ENCODE results near the gene RGMB. TPM values are rescaled to one million over a fixed set of nuclear protein-coding genes. Genes with fewer than 3 reads are reported as not detected.

The RGMB gene
- total and polyA plus RNA-seq, 7 donors = 8.2 to 25.7 (median 14.1) TPM

DNA sequence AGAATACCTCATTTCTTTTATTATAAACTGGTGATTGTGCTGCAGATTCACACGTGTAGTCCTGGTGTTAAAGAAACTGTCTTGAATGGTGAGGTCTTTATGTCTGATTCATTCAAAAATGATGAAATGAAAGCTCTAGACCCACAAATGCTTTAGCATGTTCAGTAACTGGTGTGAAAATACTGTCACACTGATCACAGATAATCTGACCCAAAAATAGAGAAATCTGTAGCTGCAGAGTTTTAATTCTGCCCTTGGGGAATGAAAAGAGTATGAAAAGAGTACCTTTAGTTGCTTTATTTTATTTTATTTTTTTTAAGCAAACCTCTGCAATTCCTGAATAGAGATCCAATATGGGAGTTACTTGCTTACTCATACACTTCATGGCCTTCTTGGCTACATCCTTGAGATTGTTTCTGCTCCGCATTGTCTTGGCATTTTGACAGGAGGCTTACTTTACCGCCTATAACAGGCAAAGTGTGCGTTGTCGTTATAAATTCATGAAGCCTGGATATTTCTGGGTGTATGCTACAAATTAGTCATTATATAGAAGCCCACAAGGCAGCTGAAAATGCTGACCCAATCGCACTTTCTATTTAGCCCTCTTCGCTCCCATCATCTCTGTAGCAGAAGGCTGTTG, 2.7 kb downstream of the RGMB start:
- no peak for ATAC-seq
- H3K9me3 ChIP-seq = no peaks in the 10 kb centered on the region
- peaks cover 0 to 6% of the 10 kb centered on the region in 2 donors for H3K36me3 ChIP-seq (ENCODE audit: insufficient read depth in 1 of 2, low read depth in 1 of 2)
- peaks cover 56% of the 10 kb centered on the region for H3K4me1 ChIP-seq
- H3K27me3 ChIP-seq (ENCODE audit: insufficient read depth in 3 of 3, low read length in 2 of 3) = no peaks in the 10 kb centered on the region
- TF ChIP-seq, protein P1, sequence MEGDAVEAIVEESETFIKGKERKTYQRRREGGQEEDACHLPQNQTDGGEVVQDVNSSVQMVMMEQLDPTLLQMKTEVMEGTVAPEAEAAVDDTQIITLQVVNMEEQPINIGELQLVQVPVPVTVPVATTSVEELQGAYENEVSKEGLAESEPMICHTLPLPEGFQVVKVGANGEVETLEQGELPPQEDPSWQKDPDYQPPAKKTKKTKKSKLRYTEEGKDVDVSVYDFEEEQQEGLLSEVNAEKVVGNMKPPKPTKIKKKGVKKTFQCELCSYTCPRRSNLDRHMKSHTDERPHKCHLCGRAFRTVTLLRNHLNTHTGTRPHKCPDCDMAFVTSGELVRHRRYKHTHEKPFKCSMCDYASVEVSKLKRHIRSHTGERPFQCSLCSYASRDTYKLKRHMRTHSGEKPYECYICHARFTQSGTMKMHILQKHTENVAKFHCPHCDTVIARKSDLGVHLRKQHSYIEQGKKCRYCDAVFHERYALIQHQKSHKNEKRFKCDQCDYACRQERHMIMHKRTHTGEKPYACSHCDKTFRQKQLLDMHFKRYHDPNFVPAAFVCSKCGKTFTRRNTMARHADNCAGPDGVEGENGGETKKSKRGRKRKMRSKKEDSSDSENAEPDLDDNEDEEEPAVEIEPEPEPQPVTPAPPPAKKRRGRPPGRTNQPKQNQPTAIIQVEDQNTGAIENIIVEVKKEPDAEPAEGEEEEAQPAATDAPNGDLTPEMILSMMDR (IDR thresholded peaks at IDR 0.05) = no peak
- peak overlapping the region; percentile 92 for H3K4me3 ChIP-seq
- WGBS, 3 donors = 24 to 37% (median 27%) methylated on average over 7 of the region's 7 CpGs
- peak overlapping the region; percentile 97 for H3K27ac ChIP-seq
- intact Hi-C loops (cut with DNase I) = loop anchor here in 1 of 2 donors (10.0 kb wide), 1 partner anchor 149 kb away; the partner anchor contains the start of gene CHD1
- no peak for DNase-seq

GRCh38 chr5:98777295-98777694, 3.8 kb downstream of the RGMB start:
- TF ChIP-seq, protein P1 (IDR thresholded peaks at IDR 0.05) = no peak
- 67 to 79% (median 77%) methylated on average over 4 of the region's 4 CpGs for WGBS, 3 donors
- intact Hi-C loops (cut with DNase I) = loop anchor here in 1 of 2 donors (10.0 kb wide), 1 partner anchor 148 kb away; the partner anchor contains the start of gene CHD1

GRCh38 chr5:98779264-98779877, 5.9 kb downstream of the RGMB start:
- H3K27ac ChIP-seq = peak overlapping the region; percentile 21
- TF ChIP-seq, protein P1 (IDR thresholded peaks at IDR 0.05) = no peak
- peak overlapping the region; percentile 26 for H3K4me3 ChIP-seq
- peaks cover 0 to 11% of the 10 kb centered on the region in 2 donors for H3K36me3 ChIP-seq (ENCODE audit: insufficient read depth in 1 of 2, low read depth in 1 of 2)
- 31 to 47% (median 41%) methylated on average over 11 of the region's 11 CpGs for WGBS, 3 donors
- peak in 3 of 4 donors; percentile 53 to 72 (median 68) for ATAC-seq
- H3K9me3 ChIP-seq = no peaks in the 10 kb centered on the region
- intact Hi-C loops (cut with DNase I) = loop anchor here in 1 of 2 donors (10.0 kb wide), 1 partner anchor 145 kb away; the partner anchor contains the start of gene CHD1
- peaks cover 66% of the 10 kb centered on the region for H3K4me1 ChIP-seq
- no peak for DNase-seq
- H3K27me3 ChIP-seq (ENCODE audit: insufficient read depth in 3 of 3, low read length in 2 of 3) = no peaks in the 10 kb centered on the region

More at GRCh38 chr5:98777295-98777694, 3.8 kb downstream of the RGMB start:
- Histone ChIP-seq H3K27me3 (ENCODE audit: insufficient read depth in 3 of 3, low read length in 2 of 3) (no peaks in the 10 kb centered on the region), H3K4me1 (peaks cover 52% of the 10 kb centered on the region), H3K9me3 (no peaks in the 10 kb centered on the region), H3K27ac (no peak overlapping the region), H3K36me3 (ENCODE audit: insufficient read depth in 1 of 2, low read depth in 1 of 2) (peaks cover 0 to 11% of the 10 kb centered on the region in 2 donors), H3K4me3 (no peak overlapping the region)
- DNase-seq = no peak
- ATAC-seq = no peak

DNA sequence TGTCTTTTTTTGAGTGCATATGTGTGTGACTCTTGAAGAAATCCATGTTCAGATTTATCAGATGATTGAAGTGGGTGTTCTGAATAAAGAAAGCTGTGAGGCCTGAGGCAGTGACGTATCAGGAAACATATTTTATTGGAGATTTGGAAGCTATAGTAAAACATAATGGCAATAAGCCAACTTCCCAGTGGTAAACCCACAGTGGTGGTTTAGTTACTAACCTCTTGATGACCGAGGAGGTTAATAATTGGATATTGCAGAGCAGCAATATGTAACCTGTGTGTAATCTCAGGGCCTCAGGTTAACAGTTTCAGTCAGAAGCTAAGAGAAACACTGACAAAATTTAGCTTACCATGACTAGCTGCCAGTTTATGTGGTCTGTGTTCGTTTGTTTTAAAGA, 6.9 kb downstream of the RGMB start:
- intact Hi-C loops (cut with DNase I) = no loop called here
- peaks cover 0 to 11% of the 10 kb centered on the region in 2 donors for H3K36me3 ChIP-seq (ENCODE audit: insufficient read depth in 1 of 2, low read depth in 1 of 2)
- no peak overlapping the region for H3K4me3 ChIP-seq
- H3K27ac ChIP-seq = no peak overlapping the region
- TF ChIP-seq, protein P1 (IDR thresholded peaks at IDR 0.05) = no peak
- DNase-seq = no peak
- 55 to 73% (median 62%) methylated on average over 3 of the region's 3 CpGs for whole genome bisulfite sequencing, 3 donors
- H3K9me3 ChIP-seq = no peaks in the 10 kb centered on the region
- peaks cover 76% of the 10 kb centered on the region for H3K4me1 ChIP-seq
- H3K27me3 ChIP-seq (ENCODE audit: insufficient read depth in 3 of 3, low read length in 2 of 3) = no peaks in the 10 kb centered on the region
- no peak for ATAC-seq

All from psoas muscle (tissue), 8 donors.